Fibroblast of skin of right biceps (primary cell): ENCODE measurements around the gene OR51B4.
A peak's percentile ranks its signal among the peaks of the same experiment; 100 is the strongest.

Experiments
- DNase-seq: peaks from one replicate; pipeline ENCODE4 v3.0.0-alpha.2; 2013

The OR51B4 gene

DNA sequence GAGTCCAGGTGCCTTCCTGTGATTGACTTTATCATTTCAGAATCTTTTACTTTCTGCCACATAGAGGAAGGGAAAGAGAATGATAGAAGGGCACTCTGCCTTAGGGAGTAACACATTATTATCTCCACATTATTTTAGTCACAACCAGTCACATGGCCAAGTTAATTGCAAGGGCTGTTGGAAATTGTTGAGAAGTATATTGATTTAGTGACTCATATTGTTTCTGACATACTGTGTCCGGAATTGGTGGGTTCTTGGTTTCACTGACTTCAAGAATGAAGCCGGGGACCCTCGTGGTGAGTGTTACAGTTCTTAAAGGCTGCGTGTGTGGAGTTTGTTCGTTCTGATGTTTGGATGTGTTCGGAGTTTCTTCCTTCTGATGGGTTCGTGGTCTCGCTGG is 8.7 kb downstream of the OR51B4 start:
- peak; percentile 8 for DNase-seq

DNA sequence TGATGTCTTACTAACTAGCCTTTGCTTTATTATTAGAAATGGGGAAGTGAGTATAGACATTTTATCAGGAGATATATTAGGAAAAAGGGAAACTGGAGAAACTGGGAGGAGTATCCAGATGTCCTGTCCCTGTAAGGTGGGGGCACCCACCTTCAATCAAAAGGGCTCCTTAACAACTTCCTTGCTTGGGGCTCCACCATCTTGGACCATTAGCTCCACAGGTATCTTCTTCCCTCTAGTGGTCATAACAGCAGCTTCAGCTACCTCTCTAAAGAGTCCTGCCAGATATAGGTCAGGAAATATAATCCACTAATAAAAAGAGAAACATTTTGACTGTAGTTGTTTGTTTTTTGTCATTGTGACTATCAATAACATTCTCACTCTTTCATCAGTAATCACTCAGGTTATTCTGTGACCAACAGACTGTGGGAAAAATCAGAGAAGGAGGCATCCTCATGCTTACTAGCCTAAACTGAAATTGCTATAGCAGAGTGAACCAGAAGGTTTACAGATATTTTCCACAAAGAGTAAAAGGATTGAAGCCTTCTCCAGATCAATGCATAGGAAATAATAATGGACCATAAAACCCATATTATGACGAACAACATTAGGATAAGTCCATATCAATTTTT is 10.4 kb downstream of the OR51B4 start:
- DNase-seq = peak; percentile 21

GRCh38 chr11:5290106-5290505 is 11.6 kb downstream of the OR51B4 start:
- no peak for DNase-seq

- peak; percentile 20 for DNase-seq
These were observed 12.1 kb downstream of the OR51B4 start for GRCh38 chr11:5289696-5290095.

GRCh38 chr11:5288906-5289550 is 12.7 kb downstream of the OR51B4 start:
- DNase-seq = peak; percentile 37

DNA sequence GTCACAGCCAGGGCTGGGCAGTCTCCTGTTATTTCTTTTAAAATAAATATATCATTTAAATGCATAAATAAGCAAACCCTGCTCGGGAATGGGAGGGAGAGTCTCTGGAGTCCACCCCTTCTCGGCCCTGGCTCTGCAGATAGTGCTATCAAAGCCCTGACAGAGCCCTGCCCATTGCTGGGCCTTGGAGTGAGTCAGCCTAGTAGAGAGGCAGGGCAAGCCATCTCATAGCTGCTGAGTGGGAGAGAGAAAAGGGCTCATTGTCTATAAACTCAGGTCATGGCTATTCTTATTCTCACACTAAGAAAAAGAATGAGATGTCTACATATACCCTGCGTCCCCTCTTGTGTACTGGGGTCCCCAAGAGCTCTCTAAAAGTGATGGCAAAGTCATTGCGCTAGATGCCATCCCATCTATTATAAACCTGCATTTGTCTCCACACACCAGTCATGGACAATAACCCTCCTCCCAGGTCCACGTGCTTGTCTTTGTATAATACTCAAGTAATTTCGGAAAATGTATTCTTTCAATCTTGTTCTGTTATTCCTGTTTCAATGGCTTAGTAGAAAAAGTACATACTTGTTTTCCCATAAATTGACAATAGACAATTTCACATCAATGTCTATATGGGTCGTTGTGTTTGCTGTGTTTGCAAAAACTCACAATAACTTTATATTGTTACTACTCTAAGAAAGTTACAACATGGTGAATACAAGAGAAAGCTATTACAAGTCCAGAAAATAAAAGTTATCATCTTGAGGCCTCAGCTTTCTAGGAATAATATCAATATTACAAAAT is 13.4 kb downstream of the OR51B4 start:
- no peak for DNase-seq

DNA sequence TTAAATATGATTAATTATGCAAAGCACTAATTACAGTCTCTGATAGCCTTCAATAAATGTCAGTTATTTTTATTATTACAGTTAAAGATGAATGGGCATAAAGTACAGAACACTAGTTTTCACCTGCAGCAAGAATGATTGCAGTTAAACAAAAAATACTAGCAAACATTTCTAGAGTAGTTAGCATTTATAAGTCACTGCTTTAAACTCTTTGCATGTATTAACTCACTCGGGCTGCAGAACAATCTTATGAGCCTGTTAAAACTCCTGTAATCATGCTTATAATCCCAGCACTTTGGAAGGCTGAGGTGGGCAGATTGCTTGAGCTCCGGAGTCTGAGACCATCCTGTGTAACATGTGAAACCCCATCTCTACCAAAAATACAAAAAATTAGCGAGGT is 14.8 kb downstream of the OR51B4 start:
- no peak for DNase-seq

DNA sequence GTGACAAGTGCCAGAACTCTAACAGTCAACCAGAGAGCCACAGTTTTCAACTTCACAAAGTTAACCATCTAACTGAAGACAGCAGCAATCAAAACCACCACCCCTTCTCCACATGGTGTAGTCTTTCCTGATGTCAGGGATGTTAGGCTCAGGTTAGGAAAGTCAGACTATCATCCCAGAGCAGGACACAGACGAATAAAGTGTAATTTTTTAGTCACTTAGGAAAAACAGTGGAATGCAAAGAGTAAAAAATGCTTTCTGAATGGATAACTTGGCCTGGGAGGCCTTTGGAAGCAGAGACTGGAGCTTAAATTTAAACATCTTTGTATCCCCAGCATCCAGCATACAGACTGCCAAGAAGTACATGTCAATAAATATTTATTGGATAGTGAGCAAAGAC is 15.4 kb downstream of the OR51B4 start:
- DNase-seq = no peak

- no peak for DNase-seq
These were observed 15.9 kb downstream of the OR51B4 start for GRCh38 chr11:5285703-5286340.

DNA sequence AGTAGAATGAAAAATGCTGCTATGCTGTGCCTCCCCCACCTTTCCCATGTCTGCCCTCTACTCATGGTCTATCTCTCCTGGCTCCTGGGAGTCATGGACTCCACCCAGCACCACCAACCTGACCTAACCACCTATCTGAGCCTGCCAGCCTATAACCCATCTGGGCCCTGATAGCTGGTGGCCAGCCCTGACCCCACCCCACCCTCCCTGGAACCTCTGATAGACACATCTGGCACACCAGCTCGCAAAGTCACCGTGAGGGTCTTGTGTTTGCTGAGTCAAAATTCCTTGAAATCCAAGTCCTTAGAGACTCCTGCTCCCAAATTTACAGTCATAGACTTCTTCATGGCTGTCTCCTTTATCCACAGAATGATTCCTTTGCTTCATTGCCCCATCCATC is 17.1 kb downstream of the OR51B4 start:
- DNase-seq = no peak

DNA sequence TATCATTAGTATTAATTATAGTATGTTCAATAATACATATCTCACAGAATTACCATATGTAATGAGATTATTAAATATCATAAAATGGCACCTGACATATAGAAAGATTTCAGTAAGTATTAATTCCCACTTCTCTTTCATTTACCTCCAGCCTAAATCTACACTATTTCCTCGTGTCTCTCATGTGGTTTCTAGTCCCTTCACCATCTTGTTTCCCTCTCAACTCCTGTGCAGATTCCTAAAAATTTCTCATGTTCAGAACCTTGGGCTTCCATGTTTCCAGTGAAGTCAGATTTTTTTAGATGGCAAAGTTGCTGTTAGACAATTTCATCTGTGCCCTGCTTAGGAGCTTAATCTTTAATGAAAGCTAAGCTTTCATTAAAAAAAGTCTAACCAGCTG is 17.9 kb downstream of the OR51B4 start:
- DNase-seq = no peak

GRCh38 chr11:5283086-5283485 is 18.7 kb downstream of the OR51B4 start:
- DNase-seq = no peak

- no peak for DNase-seq
These were observed 19.1 kb downstream of the OR51B4 start for GRCh38 chr11:5282628-5283027.

DNA sequence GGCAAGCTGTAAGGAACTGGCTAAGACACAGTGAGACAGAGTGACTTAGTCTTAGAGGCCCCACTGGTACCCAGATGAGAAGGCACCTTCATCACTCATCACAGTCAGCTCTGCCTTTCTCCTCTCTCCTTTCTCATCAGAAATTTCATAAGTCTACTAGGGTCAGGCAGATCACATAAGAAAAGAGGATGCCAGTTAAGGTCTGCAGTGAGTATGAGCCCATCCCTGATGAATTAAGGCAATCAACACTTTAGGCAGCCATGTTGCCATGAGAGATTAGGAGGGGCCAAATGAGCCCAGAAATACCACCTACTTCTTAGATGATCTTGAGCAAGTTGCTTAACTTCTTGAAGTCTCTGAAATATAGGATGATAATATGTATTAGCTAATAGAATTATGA is 20.1 kb downstream of the OR51B4 start:
- DNase-seq = no peak

GRCh38 chr11:5280582-5281102 is 21.1 kb downstream of the OR51B4 start:
- peak; percentile 95 for DNase-seq

GRCh38 chr11:5279471-5280090 is 22.2 kb downstream of the OR51B4 start:
- no peak for DNase-seq

DNA sequence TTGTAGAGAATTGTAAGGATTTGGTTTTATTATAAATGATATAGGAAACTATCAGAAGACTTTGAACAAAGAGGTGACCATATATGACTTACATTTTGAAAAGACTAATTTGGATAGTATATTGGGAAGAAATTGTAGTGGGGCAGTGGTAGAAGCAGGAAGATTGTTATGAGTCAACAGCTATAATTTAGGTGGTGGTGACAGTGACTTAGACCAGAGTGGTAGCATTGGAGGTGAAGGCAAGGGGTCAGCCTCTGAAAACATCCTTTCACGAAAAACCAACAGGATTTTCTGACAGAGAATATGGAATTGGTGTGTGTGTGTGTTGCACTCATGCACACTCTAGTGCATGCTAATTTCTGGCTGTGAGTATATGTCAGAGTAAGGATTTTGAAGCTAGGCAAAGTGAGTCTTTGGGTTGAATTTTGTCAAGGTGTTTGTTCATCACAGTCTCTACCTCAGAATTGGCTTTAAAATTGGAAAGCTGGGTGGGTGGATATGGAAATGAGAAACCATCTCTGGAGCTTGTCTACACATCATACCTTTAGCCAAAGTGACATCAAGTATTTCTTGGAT is 23.9 kb downstream of the OR51B4 start:
- peak; percentile 6 for DNase-seq

DNA sequence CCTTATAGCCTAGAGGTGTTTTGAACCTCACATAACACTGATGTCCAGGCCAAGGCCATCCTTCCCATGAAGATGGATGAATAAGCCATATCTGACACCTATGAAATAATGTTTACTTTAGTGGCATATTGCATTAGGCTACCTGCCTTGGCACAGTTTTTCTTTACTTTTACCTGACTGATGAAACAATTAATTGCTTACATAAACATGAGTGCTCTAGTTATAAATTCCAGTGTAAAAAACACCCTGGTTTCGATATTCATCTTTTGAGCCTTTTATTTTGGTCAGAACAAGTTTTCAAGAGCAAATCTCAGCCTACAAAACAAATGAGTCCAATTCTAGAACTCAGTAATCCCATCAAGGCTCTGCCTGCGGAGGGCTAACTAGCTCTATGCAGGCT is 25.0 kb downstream of the OR51B4 start:
- no peak for DNase-seq

DNA sequence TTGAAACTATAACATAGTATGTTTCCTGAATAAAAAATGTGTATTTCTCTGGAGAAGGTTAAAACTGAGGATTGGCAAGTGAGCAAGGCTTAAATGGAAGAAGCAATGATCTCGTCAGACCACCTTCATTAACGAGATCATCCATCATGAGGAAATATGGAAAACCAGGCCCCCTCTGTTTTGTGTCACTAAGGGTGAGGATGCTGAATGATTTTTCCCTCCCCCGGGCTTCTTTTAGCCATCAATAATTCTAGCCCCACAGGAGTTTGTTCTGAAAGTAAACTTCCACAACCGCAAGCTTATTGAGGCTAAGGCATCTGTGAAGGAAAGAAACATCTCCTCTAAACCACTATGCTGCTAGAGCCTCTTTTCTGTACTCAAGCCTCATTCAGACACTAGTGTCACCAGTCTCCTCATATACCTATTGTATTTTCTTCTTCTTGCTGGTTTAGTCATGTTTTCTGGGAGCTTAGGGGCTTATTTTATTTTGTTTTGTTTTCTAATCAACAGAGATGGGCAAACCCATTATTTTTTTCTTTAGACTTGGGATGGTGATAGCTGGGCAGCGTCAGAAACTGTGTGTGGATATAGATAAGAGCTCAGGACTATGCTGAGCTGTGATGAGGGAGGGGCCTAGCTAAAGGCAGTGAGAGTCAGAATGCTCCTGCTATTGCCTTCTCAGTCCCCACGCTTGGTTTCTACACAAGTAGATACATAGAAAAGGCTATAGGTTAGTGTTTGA is 26.2 kb downstream of the OR51B4 start:
- DNase-seq = no peak

- DNase-seq = no peak
These were observed 27.4 kb downstream of the OR51B4 start for GRCh38 chr11:5274395-5274794.

- no peak for DNase-seq
These were observed 29.2 kb downstream of the OR51B4 start for GRCh38 chr11:5272395-5273017.
